BLaER1 (cell line): ENCODE data around the gene AFMID.
"Not testable (repeated sequence)": the region's sequence is repeated elsewhere in the genome, so short reads cannot be mapped to it uniquely, and the experiment has no call there.

ENCODE experiments used
- H3K27ac ChIP-seq: shearing (Covaris generic); formaldehyde crosslinking; 2 replicates; pipeline ENCODE4 v1.8.1; 2022
- H3K27me3 ChIP-seq: shearing (Covaris generic); formaldehyde crosslinking; 2 replicates; pipeline ENCODE4 v1.8.1; 2022
- H3K36me3 ChIP-seq: shearing (Covaris generic); formaldehyde crosslinking; 2 replicates; pipeline ENCODE4 v1.8.1; 2022
- H3K4me1 ChIP-seq: shearing (Covaris generic); formaldehyde crosslinking; 2 replicates; pipeline ENCODE4 v1.8.1; 2022
- H3K4me2 ChIP-seq: shearing (Covaris generic); formaldehyde crosslinking; 2 replicates; pipeline ENCODE4 v1.8.1; 2022
- H3K4me3 ChIP-seq: shearing (Covaris generic); formaldehyde crosslinking; 2 replicates; pipeline ENCODE4 v1.8.1; 2022
- H3K9ac ChIP-seq: shearing (Covaris generic); formaldehyde crosslinking; 2 replicates; pipeline ENCODE4 v1.8.1; 2022
- H3K9me3 ChIP-seq: shearing (Covaris generic); formaldehyde crosslinking; 2 replicates; pipeline ENCODE4 v1.8.1; 2022
- H4K20me1 ChIP-seq: shearing (Covaris generic); formaldehyde crosslinking; 2 replicates; pipeline ENCODE4 v1.8.1; 2022
- Cebpa-rat ChIP-seq: shearing (Covaris generic); IDR thresholded peaks from 2 replicates; pipeline ENCODE4 v1.8.1; 2022

Gene AFMID

DNA sequence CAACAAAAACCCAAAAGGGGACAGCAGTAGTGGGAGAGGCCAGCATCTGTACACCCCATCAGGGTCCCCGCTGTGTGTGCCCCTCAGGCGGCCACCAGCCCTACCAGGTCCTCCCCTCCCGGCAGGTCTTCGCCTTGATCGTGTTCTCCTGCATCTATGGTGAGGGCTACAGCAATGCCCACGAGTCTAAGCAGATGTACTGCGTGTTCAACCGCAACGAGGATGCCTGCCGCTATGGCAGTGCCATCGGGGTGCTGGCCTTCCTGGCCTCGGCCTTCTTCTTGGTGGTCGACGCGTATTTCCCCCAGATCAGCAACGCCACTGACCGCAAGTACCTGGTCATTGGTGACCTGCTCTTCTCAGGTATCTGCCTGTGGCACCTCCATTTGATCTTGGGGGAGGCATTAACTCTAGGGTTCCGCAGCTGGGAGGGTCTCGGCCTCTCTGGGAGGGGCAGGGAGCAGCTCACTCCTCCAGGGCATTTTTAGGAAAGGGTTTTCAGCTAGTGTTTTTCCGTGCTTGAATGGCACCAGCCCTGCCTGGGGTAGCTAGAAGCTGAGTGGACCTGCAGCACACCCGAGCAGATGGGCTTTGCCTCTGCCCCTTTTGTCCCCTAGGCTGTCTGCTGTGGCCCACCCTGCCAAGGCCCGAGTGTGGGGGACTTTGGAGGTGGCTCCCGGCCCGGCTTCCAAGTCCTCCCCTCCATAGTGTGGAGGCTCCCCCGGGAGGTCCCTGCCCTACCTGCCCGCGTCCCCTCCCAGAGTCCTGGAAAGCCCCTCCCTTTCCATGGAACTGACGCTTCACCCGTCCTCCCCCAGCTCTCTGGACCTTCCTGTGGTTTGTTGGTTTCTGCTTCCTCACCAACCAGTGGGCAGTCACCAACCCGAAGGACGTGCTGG is 16.2 kb upstream of the AFMID start:
- Histone ChIP-seq H3K4me3 (no peak overlapping the region), H3K27me3 (no peaks in the 10 kb centered on the region), H3K9me3 (no peaks in the 10 kb centered on the region), H3K27ac (no peak overlapping the region), H3K4me1 (peaks cover 57% of the 10 kb centered on the region), H4K20me1 (peaks cover 62% of the 10 kb centered on the region), H3K36me3 (peaks cover 55% of the 10 kb centered on the region), H3K9ac (no peak overlapping the region), H3K4me2 (no peak overlapping the region; the same call in 1 of the 2 replicates)
- no peak for TF ChIP-seq Cebpa-rat

DNA sequence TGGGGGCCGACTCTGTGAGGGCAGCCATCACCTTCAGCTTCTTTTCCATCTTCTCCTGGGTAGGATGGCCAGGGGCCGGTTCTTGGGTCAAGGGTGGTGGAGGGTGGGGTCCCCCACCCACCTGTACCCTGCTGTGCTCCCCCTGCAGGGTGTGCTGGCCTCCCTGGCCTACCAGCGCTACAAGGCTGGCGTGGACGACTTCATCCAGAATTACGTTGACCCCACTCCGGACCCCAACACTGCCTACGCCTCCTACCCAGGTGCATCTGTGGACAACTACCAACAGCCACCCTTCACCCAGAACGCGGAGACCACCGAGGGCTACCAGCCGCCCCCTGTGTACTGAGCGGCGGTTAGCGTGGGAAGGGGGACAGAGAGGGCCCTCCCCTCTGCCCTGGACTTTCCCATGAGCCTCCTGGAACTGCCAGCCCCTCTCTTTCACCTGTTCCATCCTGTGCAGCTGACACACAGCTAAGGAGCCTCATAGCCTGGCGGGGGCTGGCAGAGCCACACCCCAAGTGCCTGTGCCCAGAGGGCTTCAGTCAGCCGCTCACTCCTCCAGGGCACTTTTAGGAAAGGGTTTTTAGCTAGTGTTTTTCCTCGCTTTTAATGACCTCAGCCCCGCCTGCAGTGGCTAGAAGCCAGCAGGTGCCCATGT is 15.4 kb upstream of the AFMID start:
- H3K4me2 ChIP-seq: peak overlapping the region; percentile 67
- H4K20me1 ChIP-seq: peaks cover 62% of the 10 kb centered on the region
- H3K4me3 ChIP-seq, H3K9me3 ChIP-seq, H3K9ac ChIP-seq, H3K27me3 ChIP-seq, H3K27ac ChIP-seq: not testable (repeated sequence)
- H3K36me3 ChIP-seq: peaks cover 59% of the 10 kb centered on the region
- H3K4me1 ChIP-seq: peaks cover 63% of the 10 kb centered on the region

DNA sequence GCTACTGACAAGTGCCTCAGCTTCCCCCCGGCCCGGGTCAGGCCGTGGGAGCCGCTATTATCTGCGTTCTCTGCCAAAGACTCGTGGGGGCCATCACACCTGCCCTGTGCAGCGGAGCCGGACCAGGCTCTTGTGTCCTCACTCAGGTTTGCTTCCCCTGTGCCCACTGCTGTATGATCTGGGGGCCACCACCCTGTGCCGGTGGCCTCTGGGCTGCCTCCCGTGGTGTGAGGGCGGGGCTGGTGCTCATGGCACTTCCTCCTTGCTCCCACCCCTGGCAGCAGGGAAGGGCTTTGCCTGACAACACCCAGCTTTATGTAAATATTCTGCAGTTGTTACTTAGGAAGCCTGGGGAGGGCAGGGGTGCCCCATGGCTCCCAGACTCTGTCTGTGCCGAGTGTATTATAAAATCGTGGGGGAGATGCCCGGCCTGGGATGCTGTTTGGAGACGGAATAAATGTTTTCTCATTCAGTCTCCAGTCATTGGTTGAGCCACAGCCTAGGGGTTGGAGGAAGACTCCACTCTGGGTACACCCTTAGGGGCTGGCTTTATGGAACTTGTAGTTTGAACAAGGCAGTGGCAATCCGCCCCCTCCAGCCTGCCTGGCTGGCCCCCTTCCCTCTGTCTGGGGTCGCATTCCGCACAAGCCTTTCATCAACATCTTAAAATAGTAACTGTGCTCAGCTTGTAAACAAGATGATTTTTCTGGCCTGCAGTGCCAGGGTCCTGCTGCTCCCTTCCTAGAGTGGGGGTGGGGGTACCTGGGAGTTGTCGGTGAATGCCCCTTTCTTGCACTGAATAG is 14.7 kb upstream of the AFMID start:
- H3K9me3 ChIP-seq: no peaks in the 10 kb centered on the region
- H3K9ac ChIP-seq: peak overlapping the region; percentile 46; the same call in 1 of the 2 replicates
- H3K4me3 ChIP-seq: no peak overlapping the region
- TF ChIP-seq Cebpa-rat: no peak
- peaks cover 59% of the 10 kb centered on the region for H3K36me3 ChIP-seq
- peak overlapping the region; percentile 19 for H3K27ac ChIP-seq
- peaks cover 70% of the 10 kb centered on the region for H3K4me1 ChIP-seq
- peak overlapping the region; percentile 67 for H3K4me2 ChIP-seq
- H4K20me1 ChIP-seq: peaks cover 62% of the 10 kb centered on the region
- H3K27me3 ChIP-seq: no peaks in the 10 kb centered on the region

DNA sequence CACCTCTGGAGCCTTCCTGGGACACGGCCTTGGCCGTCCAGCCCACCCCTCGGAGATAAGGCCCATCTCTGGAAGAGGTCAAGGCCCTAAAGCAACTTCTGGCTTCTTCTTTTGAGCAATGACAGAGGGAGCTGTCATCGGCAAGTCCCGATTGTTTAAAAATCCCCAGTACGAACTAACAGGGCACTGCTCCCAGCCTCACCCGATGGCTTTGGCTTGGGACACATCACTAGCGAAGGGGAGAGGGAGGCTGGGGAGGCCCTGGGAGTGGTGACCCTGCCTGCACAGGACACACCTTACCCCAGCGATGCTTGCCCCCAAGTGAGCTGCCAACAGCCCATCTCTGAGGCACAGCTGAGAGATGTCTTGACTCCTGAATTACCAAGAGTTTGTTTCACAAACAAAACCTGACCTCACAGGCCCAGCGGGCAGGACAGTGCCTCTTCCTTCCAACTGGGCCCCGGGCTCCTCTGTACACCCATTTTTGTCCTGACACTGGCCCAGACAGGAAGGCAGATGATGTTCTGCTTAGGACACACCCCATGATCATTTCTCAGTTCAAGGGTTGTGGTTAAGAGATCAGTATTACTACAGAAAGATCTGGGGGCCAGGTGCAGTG is 14.0 kb upstream of the AFMID start:
- H3K4me1 ChIP-seq: peaks cover 66% of the 10 kb centered on the region
- peaks cover 62% of the 10 kb centered on the region for H4K20me1 ChIP-seq
- H3K9me3 ChIP-seq: no peaks in the 10 kb centered on the region
- H3K4me2 ChIP-seq: peak overlapping the region; percentile 67
- peak overlapping the region; percentile 46; the same call in 1 of the 2 replicates for H3K9ac ChIP-seq
- TF ChIP-seq Cebpa-rat: no peak
- H3K4me3 ChIP-seq: no peak overlapping the region
- H3K36me3 ChIP-seq: peaks cover 64% of the 10 kb centered on the region
- no peaks in the 10 kb centered on the region for H3K27me3 ChIP-seq
- peak overlapping the region; percentile 19 for H3K27ac ChIP-seq

DNA sequence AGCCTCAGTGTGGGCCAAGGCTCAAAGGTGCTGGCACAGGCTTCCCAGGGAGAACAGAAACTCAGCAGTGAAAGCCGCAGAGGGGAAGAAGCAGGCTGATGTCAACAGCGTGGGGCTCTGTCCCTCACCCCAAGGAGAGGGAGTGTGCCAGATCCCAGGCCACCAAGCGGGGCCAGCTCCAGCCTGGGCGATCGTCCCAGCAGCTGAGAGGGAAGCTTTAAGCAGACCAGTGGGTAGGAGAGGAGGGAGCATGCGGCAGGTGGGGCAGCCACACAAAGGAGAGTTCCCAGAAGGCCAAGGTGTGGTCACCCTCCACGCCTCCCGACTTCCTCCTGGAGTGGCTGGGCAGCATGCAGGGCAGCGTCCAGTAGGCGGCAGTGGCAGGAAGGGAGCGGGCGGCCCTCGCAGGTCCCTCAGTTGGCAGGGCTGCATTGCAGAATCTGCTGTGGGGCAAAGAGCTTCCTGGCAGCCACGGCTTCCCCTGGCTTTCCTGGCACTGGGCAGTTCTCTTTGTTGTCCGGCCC is 12.8 kb upstream of the AFMID start:
- Histone ChIP-seq H3K27ac (no peak overlapping the region), H3K4me1 (peaks cover 66% of the 10 kb centered on the region), H3K27me3 (no peaks in the 10 kb centered on the region), H3K9ac (peak overlapping the region; percentile 30; the same call in 1 of the 2 replicates), H4K20me1 (peaks cover 52% of the 10 kb centered on the region), H3K36me3 (peaks cover 76% of the 10 kb centered on the region), H3K4me3 (no peak overlapping the region), H3K9me3 (no peaks in the 10 kb centered on the region), H3K4me2 (peak overlapping the region; percentile 67; the same call in 1 of the 2 replicates)
- no peak for TF ChIP-seq Cebpa-rat

DNA sequence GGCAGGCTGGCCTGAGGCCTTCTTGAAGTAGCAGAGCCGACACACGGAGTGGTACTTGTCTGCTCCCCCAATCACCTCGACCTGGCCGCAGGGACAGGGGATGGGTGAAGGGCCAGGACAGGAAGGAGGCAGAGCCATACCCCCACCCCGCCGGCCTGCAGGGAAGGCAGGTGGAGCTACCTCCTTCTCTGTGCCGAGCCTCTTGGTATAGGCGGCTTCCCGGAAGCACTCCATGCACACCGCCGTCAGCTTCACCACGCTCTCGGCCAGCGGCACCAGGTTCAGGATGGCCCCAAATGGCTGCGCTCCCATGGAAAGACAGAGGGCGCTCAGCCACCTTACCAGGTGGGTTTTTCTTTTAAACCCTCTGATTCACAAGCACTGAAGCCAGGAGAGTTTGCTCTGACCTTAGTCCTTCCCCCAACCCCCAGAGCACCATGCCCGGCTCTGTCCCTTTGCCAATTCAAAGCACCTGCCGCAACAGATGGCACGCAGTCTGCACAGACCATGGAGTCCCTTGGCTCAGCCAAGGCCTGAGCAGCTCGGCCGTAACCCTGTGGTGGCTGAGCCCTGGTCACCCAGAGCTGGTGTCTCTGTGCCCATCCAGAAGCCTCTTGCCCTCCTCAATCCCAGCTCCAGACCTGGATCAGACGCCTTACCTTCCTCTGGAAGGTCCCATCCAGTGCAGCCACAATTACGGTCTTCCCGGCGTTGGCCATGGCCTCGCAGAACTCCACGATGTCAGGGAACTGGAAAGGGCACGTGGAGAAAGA is 12.1 kb upstream of the AFMID start:
- Histone ChIP-seq H3K4me1 (peaks cover 66% of the 10 kb centered on the region), H3K27ac (0 out of 2 replicates have a peak overlapping the region, but pooled peaks have one; percentile 6), H3K9me3 (no peaks in the 10 kb centered on the region), H3K9ac (no peak overlapping the region), H3K4me3 (no peak overlapping the region), H3K4me2 (no peak overlapping the region), H3K36me3 (peaks cover 83% of the 10 kb centered on the region), H3K27me3 (no peaks in the 10 kb centered on the region), H4K20me1 (peaks cover 46% of the 10 kb centered on the region)
- no peak for TF ChIP-seq Cebpa-rat

DNA sequence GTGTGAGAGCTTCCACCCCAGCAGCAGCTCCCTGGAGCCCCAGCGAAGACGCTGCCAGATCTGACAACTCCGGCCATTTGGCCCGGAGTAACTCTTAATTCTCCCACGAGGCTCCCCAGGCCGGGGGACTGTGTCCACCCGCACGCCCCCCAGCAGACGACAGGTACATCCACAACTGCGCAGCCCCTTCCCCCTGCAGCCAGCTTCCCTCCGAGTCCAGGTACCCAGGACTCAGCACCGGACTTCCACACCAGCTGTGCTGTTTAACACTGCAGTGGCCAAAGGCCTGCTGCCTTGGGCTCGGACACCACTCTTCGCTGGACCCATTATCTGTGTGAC is 11.6 kb upstream of the AFMID start:
- H3K36me3 ChIP-seq: peaks cover 83% of the 10 kb centered on the region
- H3K4me2 ChIP-seq: no peak overlapping the region
- H3K27me3 ChIP-seq: no peaks in the 10 kb centered on the region
- H3K9ac ChIP-seq: no peak overlapping the region
- TF ChIP-seq Cebpa-rat: no peak
- peaks cover 40% of the 10 kb centered on the region for H4K20me1 ChIP-seq
- no peak overlapping the region for H3K27ac ChIP-seq
- peaks cover 70% of the 10 kb centered on the region for H3K4me1 ChIP-seq
- H3K4me3 ChIP-seq: no peak overlapping the region
- H3K9me3 ChIP-seq: no peaks in the 10 kb centered on the region

DNA sequence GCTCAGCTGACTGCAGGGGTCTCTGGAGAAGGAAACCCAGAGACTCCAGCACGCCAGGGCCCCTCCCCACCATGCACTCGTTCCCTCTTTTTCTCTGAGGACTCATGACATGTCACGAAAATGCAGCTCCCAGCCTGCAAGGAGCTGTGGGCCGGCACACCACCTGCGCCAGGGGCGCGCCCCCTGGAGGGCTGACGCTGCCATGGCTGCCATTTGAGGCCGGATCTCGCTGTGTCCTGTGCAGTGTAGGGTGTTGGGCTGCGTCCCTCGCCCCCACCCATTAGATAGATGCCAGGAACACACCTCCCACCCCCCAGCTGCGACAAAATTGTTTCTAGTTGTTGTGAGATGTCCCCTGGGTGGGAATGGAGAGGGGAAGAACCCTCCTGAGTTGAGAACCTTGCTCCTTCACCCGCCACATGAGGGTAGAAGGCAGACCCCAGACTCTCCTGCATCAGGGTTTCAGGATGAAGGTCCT is 10.6 kb upstream of the AFMID start:
- Histone ChIP-seq H4K20me1 (peaks cover 30% of the 10 kb centered on the region), H3K9me3 (no peaks in the 10 kb centered on the region), H3K27me3 (no peaks in the 10 kb centered on the region), H3K4me1 (peaks cover 74% of the 10 kb centered on the region), H3K4me2 (peak overlapping the region; percentile 31; the same call in 1 of the 2 replicates), H3K9ac (no peak overlapping the region), H3K4me3 (no peak overlapping the region), H3K27ac (no peak overlapping the region), H3K36me3 (peaks cover 83% of the 10 kb centered on the region)
- TF ChIP-seq Cebpa-rat: no peak
